Osteocyte (in vitro differentiated cells): ENCODE results near the gene ECE1. TPM values are rescaled to one million over a fixed set of nuclear protein-coding genes. Genes with fewer than 3 reads are reported as not detected.
A peak's percentile ranks its signal among the peaks of the same experiment; 100 is the strongest.
"Not testable (repeated sequence)": the region's sequence is repeated elsewhere in the genome, so short reads cannot be mapped to it uniquely, and the experiment has no call there.

Experiments used
- DNase-seq: peaks from one replicate; pipeline ENCODE4 v3.0.0; 2021; ENCODE audit warnings: mixed read lengths; ENCODE audit not compliant: unreplicated experiment; ENCODE audit errors: extremely low spot score
- H3K27ac Mint-ChIP-seq: one replicate; pipeline ENCODE4 v1.8.0; 2021; ENCODE audit warnings: mild to moderate bottlenecking, mixed read lengths; ENCODE audit not compliant: unreplicated experiment
- H3K27me3 Mint-ChIP-seq: one replicate; pipeline ENCODE4 v1.8.0; 2021; ENCODE audit warnings: mixed read lengths; ENCODE audit not compliant: unreplicated experiment
- H3K36me3 Mint-ChIP-seq: one replicate; pipeline ENCODE4 v1.8.0; 2021; ENCODE audit warnings: mixed read lengths; ENCODE audit not compliant: unreplicated experiment
- H3K4me1 Mint-ChIP-seq: one replicate; pipeline ENCODE4 v1.8.0; 2021; ENCODE audit warnings: mixed read lengths; ENCODE audit not compliant: unreplicated experiment
- H3K4me3 Mint-ChIP-seq: one replicate; pipeline ENCODE4 v1.8.0; 2021; ENCODE audit warnings: mild to moderate bottlenecking, moderate library complexity, mixed read lengths; ENCODE audit not compliant: unreplicated experiment
- H3K9me3 Mint-ChIP-seq: one replicate; pipeline ENCODE4 v1.8.0; 2021; ENCODE audit warnings: mixed read lengths; ENCODE audit not compliant: unreplicated experiment
- CTCF ChIP-seq: fragments of 200-600 bp; sonication (generic); IDR thresholded peaks from 2 replicates; pipeline ENCODE4 v1.5.0; 2021; ENCODE audit warnings: antibody characterized with exemption, mild to moderate bottlenecking, moderate library complexity
- total RNA-seq: library from RNA; stranded (reverse); gene quantifications from 2 replicates; pipeline ENCODE4 v1.2.1, GENCODE V29; 2021

The ECE1 gene
- total RNA-seq, 1 donor from 2014 or later: 217 TPM

GRCh38 chr1:21290546-21290944 lies 282 bp upstream of the ECE1 start:
- Mint-ChIP-seq H3K4me1 (peaks cover 63% of the 10 kb centered on the region), H3K27ac (peak overlapping the region; percentile 76), H3K4me3 (peak overlapping the region; percentile 76), H3K27me3 (no peaks in the 10 kb centered on the region), H3K9me3 (no peaks in the 10 kb centered on the region), H3K36me3 (peaks cover 3% of the 10 kb centered on the region)
- no peak for DNase-seq
- no peak for TF ChIP-seq CTCF

GRCh38 chr1:21289127-21289526 lies 1.1 kb downstream of the ECE1 start:
- no peaks in the 10 kb centered on the region for H3K9me3 Mint-ChIP-seq
- peak overlapping the region; percentile 62 for H3K27ac Mint-ChIP-seq
- no peak for DNase-seq
- H3K36me3 Mint-ChIP-seq: peaks cover 8% of the 10 kb centered on the region
- peaks cover 51% of the 10 kb centered on the region for H3K4me1 Mint-ChIP-seq
- TF ChIP-seq CTCF: no peak
- H3K4me3 Mint-ChIP-seq: peak overlapping the region; percentile 84
- H3K27me3 Mint-ChIP-seq: no peaks in the 10 kb centered on the region

- no peak for DNase-seq
- peak overlapping the region; percentile 47 for H3K4me3 Mint-ChIP-seq
Observed at GRCh38 chr1:21287905-21288514, 2.3 kb downstream of the ECE1 start.

GRCh38 chr1:21285386-21285785 lies 4.9 kb downstream of the ECE1 start:
- Mint-ChIP-seq H3K27ac (peak overlapping the region; percentile 28), H3K36me3 (peaks cover 14% of the 10 kb centered on the region), H3K4me1 (peaks cover 35% of the 10 kb centered on the region)
- H3K4me3 Mint-ChIP-seq, H3K27me3 Mint-ChIP-seq, DNase-seq, H3K9me3 Mint-ChIP-seq: not testable (repeated sequence)

More at GRCh38 chr1:21287905-21288514, 2.3 kb downstream of the ECE1 start:
- Mint-ChIP-seq H3K9me3 (no peaks in the 10 kb centered on the region), H3K27me3 (no peaks in the 10 kb centered on the region), H3K4me1 (peaks cover 40% of the 10 kb centered on the region), H3K36me3 (peaks cover 12% of the 10 kb centered on the region), H3K27ac (peak overlapping the region; percentile 50)
- TF ChIP-seq CTCF: no peak

GRCh38 chr1:21285055-21285372 lies 5.2 kb downstream of the ECE1 start:
- Mint-ChIP-seq H3K27me3 (no peaks in the 10 kb centered on the region), H3K36me3 (peaks cover 14% of the 10 kb centered on the region), H3K27ac (peak overlapping the region; percentile 28), H3K4me1 (peaks cover 39% of the 10 kb centered on the region), H3K4me3 (no peak overlapping the region), H3K9me3 (no peaks in the 10 kb centered on the region)
- TF ChIP-seq CTCF: no peak
- DNase-seq: no peak
